Measurements from ENCODE around the gene SLC39A10.

Gene SLC39A10

DNA sequence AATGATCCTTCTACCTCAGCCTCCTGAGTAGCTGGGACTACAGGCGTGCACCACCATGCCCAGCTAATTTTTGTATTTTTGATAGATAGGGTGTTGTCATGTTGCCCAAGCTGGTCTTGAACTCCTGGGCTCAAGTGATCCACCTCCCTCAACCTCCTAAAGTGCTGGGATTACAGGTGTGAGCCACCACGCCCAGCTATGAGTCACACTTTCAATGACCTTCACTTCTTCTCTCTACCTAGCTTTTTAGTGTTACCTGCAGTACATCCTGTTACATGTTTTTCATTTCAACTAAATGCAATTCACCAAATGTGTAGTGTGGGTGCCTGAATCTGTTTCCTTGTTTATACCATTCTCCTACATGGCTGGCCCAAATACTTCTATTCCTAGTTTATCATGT lies 64.0 kb downstream of the SLC39A10 start:
- DNase-seq (ENCODE audit: low read depth, low spot score) = no peak

DNA sequence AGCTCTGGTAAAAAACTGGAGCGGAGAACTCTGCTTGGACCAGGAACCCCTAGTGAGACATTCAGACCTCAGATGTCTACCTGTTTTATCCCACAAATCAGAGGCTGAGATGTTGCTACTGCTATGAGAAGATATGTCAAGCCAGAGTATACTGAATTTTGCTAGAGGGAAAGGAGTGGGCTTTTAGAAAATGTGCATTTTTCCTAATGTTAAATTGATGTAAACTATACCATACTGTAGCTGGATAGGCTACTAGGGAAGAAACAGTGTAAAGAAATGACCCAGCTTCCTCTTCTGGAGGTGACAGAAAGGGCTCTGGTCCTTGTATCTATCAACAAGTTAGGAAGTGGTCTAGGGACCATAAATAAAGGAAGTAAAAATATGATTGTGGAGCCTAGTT lies 65.0 kb downstream of the SLC39A10 start:
- DNase-seq (ENCODE audit: low read depth, low spot score) = no peak

DNA sequence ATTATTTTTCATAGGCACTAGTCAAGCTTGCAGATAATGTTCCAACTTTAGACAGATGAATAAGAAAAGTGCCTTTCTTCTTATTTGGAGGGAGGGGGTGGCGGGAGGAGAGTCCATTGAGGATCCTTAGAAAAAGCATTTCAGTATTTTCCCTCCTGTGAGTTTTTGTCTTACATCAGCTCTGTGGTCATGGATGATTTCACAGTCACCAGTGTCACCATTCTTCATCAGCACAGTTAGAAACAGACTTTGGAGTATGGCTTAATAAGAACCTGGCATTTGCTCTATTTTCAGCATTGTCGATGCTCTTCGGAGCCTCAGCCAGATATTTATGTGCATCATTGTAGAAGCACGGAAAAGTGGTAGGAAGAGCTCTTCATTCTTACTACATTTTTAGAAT lies 70.1 kb downstream of the SLC39A10 start:
- DNase-seq (ENCODE audit: low read depth, low spot score) = no peak

DNA sequence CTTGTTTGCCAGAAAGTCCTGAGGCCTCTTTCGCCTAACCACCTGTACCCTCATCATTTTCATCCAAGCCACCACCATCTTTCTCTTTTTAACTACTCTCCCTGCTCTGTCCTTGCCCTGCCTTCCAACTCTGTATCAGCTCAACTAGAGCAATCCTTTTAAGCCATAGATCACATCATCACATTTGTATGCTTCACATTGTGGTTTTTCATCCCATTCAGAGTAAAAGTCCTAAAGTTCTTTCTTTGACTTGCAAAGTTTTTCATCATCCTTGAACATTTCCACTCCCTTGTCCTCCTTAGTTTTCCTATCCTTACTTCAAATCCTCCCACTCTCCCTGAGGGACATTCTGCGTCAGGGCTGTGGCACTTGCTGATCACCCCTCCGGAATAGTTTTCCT lies 73.9 kb downstream of the SLC39A10 start:
- no peak for DNase-seq (ENCODE audit: low read depth, low spot score)

DNA sequence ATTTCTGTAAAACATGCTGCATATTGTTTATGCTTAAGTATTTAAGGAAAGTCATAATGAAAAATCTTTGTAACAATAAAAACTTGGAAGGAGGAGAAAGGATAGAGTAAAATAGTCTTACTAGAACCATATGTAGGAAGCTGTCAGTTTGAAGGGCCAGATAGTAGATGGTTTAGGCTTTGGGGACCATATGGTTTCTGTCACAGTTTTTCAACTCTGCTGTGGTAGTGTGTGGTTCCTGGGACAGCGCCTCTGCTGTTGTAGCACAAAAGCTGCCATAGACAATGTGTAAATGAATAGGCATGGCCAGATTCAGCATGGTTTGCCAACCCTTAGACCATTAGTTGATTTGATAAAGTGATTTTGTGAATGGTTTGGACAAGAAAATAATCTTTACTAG lies 75.5 kb downstream of the SLC39A10 start:
- no peak for DNase-seq (ENCODE audit: low read depth, low spot score)

DNA sequence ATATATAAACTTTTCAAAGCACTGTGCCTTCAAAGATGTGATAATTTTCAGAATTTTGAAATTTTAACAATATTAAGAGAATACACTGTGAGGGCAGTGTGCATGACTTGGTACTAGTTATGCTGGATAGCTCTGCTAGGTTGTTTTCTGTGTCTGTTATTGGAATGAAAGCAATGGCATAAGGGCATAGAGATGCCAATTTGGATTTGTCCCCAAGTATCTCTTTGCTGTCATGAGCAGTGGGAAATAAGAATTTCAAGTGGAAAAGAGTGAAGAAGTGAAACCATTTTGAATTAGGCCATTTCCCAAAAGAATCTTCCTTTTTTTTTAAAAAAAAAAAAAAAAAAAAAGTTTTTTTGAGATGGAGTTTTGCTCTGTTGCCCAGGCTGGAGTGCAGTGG lies 76.8 kb downstream of the SLC39A10 start:
- DNase-seq (ENCODE audit: low read depth, low spot score) = no peak

DNA sequence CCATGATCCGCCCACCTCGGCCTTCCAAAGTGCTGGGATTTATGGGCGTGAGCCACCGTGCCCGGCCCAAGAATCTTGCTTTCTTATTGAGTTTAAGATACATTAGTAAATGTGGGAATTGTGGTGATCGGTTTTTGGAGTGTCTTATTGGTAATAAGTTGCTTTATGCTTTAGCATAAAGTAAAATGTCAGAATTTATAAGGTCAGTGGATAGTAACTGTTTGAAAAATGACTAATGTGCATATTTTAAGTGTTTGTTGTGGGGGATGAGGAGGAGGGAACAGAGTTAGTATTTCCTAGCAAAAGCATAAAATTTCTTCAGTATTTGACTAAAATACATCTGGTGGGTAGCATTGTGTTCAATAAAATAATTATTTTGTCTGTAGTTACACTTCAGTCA lies 77.4 kb downstream of the SLC39A10 start:
- no peak for DNase-seq (ENCODE audit: low read depth, low spot score)

DNA sequence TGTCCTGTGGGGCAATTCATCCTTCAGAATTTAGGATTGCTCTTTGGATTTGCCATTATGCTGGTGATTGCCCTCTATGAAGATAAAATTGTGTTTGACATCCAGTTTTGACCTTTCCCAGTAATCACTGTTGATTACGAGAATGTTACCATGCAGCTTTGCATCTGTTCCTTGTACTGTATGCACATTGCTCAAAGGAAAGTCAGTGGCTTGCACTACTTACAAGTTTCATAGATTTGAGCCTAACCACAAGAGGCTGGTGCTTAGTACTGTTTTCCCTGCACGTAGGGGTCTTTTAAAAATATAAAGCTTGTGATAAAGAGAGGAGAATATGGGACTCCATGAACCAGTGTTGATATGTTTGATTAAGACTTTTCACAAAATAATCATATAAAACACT lies 77.9 kb downstream of the SLC39A10 start:
- DNase-seq (ENCODE audit: low read depth, low spot score) = no peak

DNA sequence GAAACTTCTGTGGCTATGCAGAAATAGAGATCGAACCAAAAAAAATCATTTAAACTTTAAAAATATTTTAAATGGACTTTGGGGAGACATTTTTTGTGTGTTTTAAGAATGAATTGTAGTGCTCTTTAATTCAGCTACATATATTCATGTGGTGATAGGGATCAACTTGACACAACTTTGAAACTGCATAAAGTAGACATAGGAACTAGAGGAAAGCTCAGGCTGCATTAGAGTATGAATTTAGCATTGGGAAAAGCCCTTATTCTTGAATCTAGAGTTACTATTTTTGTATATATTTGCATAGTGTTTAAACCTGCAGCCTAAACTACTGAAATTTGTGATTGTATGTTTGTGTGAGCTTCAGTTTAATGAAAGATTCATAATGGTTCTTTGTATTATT lies 78.3 kb downstream of the SLC39A10 start:
- no peak for DNase-seq (ENCODE audit: low read depth, low spot score)

DNA sequence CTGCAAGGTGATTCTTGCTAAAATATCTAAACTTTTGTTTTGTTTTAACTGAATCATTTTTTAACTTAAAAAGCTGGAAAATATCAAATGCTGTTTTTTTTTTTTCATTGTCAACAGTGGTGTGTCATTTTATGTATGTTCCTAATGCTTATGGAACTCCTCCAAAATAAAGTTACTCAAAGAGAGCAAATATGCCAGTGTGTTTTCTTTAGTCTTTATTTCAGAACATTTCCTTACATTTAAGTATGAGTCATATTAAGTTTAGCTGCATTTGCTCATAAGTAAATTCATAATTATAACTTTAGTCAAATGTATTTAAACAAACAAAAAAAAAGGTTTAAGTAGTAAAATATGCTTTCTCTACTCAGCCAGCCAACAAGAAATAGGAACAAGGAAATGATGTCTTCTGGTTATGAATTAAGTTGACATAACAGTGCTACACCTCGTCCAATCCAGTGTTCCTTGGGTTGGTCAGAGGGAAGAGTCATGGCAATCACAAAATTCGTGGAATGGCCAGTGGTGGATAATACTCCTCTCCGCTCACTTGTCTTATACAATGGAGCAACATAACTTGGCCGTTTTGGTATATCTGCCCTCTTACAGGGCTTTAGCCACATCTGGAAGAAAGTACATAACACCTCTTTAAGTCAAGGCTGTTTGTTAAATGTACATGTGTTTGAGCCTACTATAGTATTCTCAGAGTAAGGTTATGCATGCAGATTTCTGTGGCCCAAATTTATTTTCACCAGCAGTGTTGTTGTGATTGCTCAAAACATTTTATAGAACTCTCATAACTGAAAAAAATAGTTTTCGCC lies 80.7 kb downstream of the SLC39A10 start:
- DNase-seq (ENCODE audit: low read depth, low spot score) = no peak

DNA sequence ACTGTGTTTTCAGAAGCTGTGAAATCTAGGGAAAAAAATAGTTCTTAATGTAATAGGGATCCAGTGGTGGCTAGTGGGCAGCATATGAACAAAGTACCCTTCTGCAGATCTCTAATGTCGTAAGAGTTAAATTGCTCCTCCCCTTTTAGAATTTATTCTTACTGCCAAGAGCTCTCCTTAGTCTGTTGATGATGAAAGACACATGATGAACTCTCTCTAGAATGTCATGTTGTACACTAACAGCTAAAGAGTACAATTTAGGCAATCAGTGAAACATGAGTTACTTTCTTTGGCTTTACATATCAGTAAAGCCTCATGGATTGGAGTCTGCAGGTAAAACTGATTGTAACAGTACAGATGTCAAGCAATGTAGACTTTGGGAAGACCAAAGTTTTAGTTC lies 84.2 kb downstream of the SLC39A10 start:
- DNase-seq (ENCODE audit: low read depth, low spot score) = no peak

DNA sequence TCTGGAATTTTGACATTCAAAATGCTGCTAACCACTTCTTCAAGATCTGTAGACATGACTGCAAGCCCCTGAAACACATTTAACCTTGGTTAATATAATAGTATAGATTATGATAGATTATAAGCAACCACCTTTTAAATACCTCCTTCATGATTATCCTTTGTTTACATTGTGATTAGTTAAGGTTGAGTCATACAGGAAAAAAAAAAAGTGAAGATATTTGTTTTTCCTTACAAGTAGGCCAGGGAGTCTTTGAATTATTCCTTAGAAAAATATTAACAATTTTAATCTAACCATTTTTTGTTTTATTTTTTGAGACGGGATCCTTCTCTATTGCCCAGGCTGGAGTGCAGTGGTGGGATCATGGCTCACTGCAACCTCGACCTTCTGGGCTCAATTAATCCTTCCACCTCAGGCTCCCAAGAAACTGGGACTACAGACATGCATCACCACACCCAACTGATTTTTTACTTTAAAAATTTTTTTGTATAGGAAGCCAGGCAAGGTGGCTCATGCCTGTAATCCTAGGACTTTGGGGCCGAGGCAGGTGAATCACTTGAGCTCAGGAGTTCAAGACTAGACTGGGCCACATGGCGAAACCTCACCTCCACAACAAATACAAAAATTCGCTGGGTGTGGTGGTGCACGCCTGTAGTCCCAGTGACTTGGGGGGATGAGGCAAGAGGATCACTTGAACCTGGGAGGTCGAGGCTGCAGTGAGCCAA lies 99.4 kb downstream of the SLC39A10 start:
- DNase-seq (ENCODE audit: low read depth, low spot score) = no peak

DNA sequence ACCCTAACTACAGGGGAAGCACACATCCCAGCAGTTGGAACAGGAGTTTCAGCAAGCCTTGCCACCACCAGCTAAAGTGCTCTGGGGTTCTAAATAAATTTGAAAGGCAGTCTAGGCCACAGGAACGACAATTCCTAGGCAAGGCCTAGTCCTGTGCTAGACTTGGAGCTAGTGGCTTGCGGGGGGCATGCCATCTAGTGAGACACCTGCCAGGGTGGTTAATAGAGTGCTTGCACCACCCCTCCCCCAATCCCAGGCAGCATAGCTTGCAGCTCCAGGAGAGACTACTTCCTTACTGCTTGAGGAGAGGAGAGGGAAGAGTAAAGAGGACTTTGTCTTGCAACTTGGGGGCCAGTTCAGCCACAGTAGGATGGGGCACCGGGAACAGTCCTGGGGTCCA lies 101.8 kb downstream of the SLC39A10 start:
- DNase-seq (ENCODE audit: low read depth, low spot score) = no peak

DNA sequence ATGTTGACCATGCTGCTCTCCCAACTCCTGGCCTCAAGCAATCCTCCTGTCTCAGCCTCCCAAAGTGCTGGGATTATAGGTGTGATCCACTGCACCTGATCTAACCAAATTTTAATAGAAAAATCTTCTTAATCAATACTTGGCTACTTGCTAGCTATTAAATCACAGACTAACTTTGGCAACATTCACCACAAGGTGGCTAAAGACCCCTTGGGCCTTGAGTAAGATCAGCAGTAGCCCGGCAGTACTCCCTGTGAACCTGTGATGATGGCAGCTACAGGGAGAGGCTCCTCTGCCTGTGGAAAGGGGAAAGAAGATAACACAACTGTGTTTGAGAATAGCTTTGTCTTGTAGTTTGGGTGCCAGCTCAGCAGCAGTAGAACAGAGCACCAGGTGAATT lies 102.9 kb downstream of the SLC39A10 start:
- DNase-seq (ENCODE audit: low read depth, low spot score) = no peak

DNA sequence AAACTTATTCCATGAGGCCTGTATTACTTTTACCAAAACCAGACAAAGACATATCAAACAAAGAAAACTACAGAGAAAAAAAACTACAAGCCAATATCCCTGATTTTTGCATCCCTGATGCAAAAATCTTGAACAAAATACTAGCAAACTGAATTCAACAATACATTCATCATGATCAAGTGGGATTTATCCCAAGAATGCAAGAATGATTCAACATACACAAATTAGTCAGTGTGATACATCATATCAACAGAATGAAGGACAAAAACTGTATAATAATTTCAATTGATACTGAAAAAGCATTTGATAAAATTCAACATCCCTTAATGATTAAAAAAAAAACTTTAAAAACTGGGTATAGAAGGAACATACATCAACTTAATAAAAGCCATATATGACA lies 106.8 kb downstream of the SLC39A10 start:
- DNase-seq (ENCODE audit: low read depth, low spot score) = no peak

DNA sequence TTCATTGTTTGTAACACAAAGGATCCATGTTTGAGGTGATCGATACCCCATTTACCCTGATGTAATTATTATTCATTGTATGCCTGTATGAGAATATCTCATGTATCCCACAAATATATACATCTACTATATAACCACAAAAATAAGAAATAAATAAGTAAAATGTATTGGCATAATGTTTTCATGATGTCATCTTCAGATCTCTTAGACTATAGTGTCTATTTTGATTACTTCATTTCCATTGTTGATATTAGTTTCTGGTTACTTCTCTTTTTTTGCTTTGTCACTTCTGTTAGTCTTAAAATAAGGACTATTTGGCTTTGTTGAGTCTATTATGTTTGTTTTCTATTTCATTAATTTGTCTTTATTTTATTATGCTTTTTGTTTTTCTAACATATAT lies 109.7 kb downstream of the SLC39A10 start:
- no peak for DNase-seq (ENCODE audit: low read depth, low spot score)

DNA sequence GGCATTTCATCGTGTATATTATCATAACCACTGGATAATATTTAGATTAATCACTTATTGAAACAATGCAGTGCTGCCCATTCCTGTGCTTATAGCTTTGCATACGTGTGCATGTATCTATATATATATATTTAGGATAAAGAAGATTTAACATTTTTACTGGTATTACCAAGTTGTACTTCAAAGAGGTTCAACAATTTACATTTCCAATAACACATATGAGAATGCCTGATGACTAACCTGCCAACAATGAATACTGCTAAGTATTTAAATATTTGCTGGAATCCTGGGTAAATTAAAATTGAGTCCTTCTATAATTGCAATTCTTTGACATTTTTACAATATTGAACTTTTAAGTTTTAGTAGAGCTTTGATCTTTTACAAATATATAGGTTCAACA lies 111.4 kb downstream of the SLC39A10 start:
- DNase-seq (ENCODE audit: low read depth, low spot score) = no peak

DNA sequence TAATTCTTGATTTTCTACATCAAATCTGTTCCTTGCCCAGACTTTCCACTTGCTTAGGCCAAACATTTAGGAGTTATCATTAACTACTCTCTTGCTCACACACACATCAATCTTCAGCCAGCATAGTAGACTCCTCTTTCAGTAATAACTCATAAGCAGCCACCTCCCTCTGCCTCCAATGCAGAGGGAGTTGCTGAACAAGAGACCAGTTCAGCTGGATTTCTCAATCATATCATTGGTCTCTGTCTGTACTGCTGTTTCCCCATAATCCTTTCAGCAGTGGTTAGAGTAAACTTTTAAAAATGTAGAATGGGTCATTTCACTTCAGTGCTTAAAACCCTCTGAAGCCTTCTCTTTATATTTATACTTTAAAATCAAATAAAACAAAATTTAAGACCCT lies 112.9 kb downstream of the SLC39A10 start:
- no peak for DNase-seq (ENCODE audit: low read depth, low spot score)

DNA sequence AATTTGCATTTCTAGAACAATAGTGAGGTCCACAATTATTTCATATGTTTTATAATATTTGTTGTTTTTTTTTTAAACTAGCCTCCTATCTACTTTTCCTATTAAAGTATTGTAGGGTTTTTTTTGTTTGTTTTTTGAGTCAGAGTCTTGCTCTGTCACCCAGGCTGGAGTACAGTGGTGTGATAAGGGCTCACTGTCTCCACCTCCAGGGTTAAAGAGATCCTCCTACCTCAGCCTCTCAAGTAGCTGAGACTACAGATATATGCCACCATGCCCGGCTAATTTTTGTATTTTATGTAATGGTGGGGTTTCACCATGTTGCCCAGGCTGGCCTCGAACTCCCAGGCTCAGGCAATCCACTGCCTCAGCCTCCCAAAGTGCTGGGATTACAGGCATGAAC lies 122.5 kb downstream of the SLC39A10 start:
- no peak for DNase-seq (ENCODE audit: low read depth, low spot score)

DNA sequence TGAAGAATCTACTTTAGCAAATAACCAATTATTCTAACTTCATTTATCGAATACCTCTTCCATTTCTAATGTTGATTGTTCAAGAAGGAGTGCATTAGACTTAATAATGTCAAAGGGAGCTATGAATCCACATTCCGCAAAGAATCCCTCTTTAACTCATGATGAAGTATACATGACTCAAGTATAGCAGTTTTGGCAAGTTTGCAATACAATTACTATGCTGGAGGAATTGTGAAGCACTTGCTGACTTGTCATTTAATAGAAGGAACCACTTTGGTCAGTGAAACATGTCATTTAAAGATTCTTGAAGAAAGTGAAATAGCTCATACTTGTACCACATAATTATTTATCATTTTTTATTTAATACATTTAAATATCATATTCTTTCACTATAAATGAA lies 125.1 kb downstream of the SLC39A10 start:
- no peak for DNase-seq (ENCODE audit: low read depth, low spot score)
